Measurements from ENCODE around the gene SERINC3.

Gene SERINC3

DNA sequence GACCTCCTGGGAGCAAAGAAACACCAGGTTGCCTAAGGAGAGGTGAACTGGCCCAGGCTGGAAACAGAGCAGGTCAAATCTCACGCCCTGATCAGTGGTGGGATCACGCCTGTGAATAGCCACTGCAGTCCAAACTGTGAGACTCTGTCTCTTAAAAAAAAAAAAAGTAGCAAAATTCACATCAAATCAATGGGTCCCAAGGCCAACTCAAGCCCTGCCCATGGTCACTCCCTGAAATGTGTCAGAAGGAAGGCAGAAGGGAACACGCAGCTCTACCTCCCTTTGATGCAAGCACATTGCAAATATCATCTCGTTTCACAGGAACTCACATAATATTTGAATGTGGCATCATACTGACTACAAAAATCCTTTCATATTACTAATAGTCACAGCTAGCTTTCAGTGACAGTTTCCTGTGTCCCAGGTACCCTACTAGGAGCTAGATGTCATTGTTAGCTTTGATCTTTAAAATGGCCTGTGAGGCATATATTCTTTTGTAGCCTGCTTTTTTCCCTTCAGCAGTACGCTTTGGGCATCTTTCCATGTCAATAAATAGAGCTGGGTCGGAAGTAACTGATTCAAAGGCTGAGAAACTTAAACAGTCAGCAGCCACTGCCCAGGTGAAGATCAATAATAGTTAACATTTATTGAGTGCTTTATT is 60.6 kb downstream of the SERINC3 start:
- DNase-seq: no peak

DNA sequence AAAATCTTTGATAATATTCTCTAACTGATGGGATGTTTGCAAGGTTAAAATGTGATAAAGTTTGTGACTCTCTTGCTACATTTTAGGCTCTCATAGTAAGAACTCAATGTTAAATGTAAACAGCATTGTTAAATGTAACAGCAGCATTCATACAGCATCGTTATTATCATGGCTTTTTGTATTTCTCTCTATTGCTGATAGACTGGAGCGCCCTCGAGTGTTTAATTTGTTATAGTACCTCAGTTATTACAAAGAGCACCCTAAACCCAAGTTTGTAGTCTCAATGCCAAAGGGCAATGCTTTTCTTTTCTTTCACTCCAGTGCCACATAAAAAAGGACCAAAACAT is 61.1 kb downstream of the SERINC3 start:
- no peak for DNase-seq

GRCh38 chr20:44459271-44459670 is 62.6 kb downstream of the SERINC3 start:
- no peak for DNase-seq

DNA sequence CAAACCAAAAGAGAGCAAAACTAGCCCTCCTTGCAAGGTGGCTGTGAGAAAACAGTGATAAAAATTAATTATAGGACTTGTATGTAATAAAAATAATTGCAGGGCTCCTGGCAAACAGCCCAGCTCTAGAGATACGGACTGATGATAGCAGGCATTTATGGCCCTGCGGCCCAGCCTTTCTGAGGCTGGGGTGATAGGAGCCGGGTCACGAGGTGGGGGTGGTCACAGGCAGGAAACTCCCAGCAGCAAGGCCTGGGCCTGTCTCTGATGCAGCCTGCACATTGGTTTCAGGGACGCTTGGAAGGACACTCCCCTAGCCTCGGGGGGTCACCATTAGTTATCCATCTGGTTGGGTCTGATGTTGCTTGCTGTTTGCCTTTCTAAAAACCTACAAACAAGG is 64.9 kb downstream of the SERINC3 start:
- DNase-seq: no peak

DNA sequence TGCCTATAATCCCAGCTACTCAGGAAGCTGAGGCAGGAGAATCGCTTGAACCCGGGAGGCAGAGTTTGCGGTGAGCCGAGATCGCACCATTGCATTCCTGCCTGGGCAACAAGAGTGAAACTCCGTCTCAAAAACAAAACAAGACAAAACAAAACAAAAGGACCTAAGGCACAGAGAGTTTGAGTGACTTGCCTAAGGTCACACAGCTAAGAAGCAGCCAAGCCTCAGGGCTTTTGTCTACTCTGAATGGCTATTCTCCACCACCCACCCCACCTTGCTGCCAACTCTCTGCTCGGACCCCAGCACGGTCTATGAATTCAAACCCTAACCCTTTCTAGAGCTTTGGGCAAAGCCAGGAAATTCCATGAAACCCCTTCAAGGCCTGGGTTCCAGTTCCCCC is 65.3 kb downstream of the SERINC3 start:
- no peak for DNase-seq

- DNase-seq: no peak
Observed at GRCh38 chr20:44455126-44455525, 66.7 kb downstream of the SERINC3 start.

DNA sequence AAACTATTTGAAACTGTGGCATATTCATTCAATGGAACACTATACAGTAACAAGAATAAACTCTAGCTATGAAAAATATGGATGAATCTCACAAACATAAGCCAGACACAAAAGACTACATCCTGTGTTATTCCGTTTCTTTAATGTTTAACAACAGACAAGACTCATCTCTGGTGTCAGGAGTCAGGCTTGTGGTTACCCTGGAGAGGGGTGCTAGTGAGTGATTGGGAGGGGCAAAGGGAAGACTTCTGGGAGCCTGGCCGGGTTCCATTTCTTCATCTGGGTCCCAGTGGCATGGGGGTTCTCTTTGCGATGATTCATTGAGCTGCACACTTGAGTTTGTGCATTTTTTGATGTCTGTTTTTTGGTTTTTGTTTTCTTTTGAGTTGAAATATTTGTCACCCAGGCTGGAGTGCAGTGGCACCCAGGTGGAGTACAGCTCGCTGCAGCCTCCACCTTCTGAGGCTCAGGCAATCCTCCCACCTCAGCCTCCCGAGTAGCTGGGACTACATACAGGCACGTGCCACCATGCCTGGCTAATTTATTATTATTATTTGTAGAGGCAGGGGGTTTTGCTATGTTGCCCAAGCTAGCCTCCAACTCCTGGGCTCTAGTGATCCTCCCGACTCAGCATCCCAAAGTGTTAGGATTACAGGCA is 67.4 kb downstream of the SERINC3 start:
- DNase-seq: no peak

DNA sequence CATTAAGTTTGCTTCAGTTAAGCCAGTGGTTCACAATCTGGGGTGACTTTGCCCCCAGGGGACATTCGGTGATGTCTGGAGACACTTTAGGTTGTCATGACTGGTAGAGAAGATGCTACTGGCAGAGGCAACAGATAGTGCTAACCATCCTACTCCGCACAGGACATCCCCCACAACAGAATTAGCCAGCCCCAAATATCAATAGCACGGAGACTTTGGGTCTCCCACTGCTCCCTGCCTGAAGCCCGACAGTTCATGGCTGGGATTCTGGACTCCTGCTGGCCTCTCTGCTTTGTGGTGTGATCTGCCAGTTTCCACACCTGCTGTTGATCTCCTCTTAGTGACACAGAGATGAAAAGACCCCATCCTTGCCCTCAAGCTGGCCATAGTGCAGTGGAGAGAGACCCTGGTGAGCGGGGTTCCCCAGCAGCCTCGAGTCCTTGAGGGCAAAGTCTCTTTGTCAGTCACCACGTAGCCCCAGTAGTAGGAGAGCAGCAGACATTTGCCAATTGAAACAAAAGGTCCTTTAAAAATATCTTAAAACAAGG is 70.9 kb downstream of the SERINC3 start:
- DNase-seq: no peak

DNA sequence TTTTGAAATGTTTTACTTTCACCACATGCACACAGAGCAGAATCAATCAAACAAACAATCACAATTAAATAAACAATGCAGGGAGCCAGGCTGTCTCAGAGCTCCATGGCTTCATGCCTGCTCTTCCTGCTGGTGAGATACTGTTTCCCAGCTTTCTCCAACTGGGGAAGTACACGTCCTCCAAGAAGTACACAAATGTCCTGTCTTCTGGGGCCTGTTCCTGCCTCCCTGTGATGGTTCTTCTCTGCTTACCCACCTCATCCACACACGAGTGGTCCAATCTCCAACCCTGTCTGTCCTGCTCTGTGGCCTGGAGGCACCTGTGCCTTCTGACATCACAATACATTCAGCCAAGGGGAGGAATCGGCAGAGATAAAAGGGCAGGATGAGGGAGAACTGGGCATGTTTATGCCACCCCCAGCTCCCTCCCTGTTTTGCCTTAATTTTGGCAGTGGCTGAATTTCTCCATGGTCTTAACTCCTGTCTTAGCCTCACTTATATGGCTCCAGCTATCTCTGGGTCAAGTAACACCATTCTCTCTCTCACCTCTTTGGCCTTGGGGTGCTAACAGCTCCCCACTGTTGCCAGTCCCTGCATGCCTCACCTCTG is 71.5 kb downstream of the SERINC3 start:
- no peak for DNase-seq

DNA sequence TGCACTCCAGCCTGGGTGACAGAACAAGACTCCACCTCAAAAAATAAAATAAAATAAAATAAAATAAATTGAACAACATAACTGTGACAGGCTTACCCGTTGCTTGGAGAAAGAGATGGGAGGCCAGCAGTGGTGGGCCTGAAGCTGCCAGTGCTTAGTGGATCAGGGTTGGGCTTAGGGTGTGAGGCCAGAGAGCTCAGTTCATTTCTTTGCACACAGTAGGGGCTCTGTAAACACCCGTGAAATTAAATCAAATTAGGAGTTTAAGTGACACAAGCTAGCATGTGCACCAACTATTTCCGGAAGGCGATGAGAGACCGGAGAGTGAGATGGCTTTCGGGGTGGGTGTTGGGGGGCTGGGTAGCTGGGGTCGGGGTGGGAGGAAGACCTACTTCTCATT is 72.0 kb downstream of the SERINC3 start:
- no peak for DNase-seq

GRCh38 chr20:44448753-44449546 is 72.9 kb downstream of the SERINC3 start:
- DNase-seq: no peak

DNA sequence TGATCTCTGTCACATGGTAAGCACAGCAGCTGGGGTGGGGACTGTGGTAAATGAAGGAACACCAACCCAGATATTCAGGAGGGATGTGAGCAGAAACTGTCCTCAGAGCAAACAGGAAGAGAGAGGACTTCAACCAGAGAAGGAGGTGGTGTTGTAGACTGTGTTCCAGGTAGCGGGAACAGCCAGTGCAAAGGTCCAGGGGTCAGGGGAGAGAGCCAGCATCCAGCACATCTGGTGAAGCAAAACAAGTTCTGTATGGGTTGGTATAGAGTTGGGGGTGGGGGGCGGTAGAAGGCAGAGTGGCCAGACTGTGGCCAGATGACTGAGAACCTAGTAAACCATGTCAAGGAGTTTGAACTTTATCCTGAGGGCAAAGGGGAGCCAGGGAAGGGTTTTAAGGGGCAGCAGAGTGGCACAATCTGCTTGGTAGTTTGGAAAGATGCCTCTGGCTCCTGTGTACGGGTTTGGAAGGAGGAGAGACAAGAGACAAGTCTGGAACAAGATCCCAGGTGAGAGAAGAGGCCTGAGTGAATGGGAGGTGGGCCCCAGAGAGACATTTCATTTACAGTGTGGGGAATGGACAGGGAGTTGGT is 73.9 kb downstream of the SERINC3 start:
- no peak for DNase-seq

Data from activated CD4-positive, CD25-positive, alpha-beta regulatory T cell (primary cell).